B cell (primary cell): ENCODE measurements around the gene EEF1E1. TPM values are rescaled to one million over a fixed set of nuclear protein-coding genes. Genes with fewer than 3 reads are reported as not detected.

Experiments
- ATAC-seq: fragments of 200-7000 bp; cut with Tn5 transposase; one replicate; pipeline ENCODE4 v1.10.0; 2021; ENCODE audit warnings: low read depth, mild to moderate bottlenecking, moderate number of reproducible peaks, moderate library complexity
- CTCF ChIA-PET: fragments of 350-600 bp; sonication (Branson Sonifier 250); formaldehyde crosslinking; loops from one replicate; lab custom pipeline; 2021; ENCODE audit warnings: antibody characterized with exemption, inconsistent platforms; lab: Charles Lee
- POLR2A ChIA-PET: fragments of 350-600 bp; sonication (Branson Sonifier 250); formaldehyde crosslinking; loops from one replicate; lab custom pipeline; 2021; ENCODE audit warnings: antibody characterized with exemption; lab: Charles Lee
- DNase-seq: peaks from one replicate; pipeline ENCODE4 v3.0.0; 2013
- H2AFZ ChIP-seq: 2 replicates; pipeline ENCODE4 v1.6.1; 2012; ENCODE audit warnings: mild to moderate bottlenecking, low read depth, low read length; ENCODE audit not compliant: insufficient read depth, poor library complexity, severe bottlenecking
- H3K27ac ChIP-seq, 2 donors: 1 replicate in 1 of 2; 2 replicates in 1 of 2; pipeline ENCODE4 v1.5.1; 2012 to 2013; ENCODE audit warnings: low read length in 2 of 2, mild to moderate bottlenecking in 2 of 2, moderate library complexity in 1 of 2
- H3K27me3 ChIP-seq, 4 experiments: fragments of 200-600 bp in 1 of 4; sonication (generic) in 1 of 4; replicated peaks in 1 of 4; 1 replicate in 2 of 4; 2 replicates in 2 of 4; pipeline versions ENCODE4 v1.6.1 to v1.7.0; 2013 to 2016; ENCODE audit warnings: low read length in 3 of 4, mild to moderate bottlenecking in 2 of 4, mixed read lengths in 1 of 4, moderate library complexity in 1 of 4; ENCODE audit not compliant: insufficient read depth in 4 of 4, control insufficient read depth in 3 of 4; ENCODE audit errors: control extremely low read depth in 1 of 4
- H3K36me3 ChIP-seq, 2 experiments: replicated peaks in 1 of 2; 1 replicate in 1 of 2; 2 replicates in 1 of 2; pipeline versions ENCODE4 v1.6.1 to v1.7.1; 2013; ENCODE audit warnings: low read length in 1 of 2; ENCODE audit not compliant: insufficient read depth in 2 of 2, control insufficient read depth in 1 of 2; ENCODE audit errors: control extremely low read depth in 1 of 2, extremely low read depth in 1 of 2
- H3K4me1 ChIP-seq, 2 donors: fragments of 200-600 bp in 1 of 2; sonication (generic) in 1 of 2; 1 replicate in 1 of 2; 2 replicates in 1 of 2; pipeline versions ENCODE4 v1.5.1 to v1.6.1; 2013 to 2017; ENCODE audit warnings: low read length in 2 of 2; ENCODE audit not compliant: control insufficient read depth in 2 of 2, insufficient read depth in 2 of 2
- H3K4me2 ChIP-seq: replicated peaks from 2 replicates; pipeline ENCODE3; 2012; ENCODE audit warnings: mild to moderate bottlenecking, low read depth, low read length; ENCODE audit not compliant: poor library complexity, severe bottlenecking
- H3K4me3 ChIP-seq, 5 experiments: fragments of 200-600 bp in 1 of 5; sonication (generic) in 1 of 5; 1 replicate in 3 of 5; 2 replicates in 2 of 5; pipeline versions ENCODE4 v1.5.1 to v1.7.0; 2011 to 2016; ENCODE audit warnings: low read length in 4 of 5, mild to moderate bottlenecking in 4 of 5, low read depth in 2 of 5, control low read depth in 1 of 5, moderate library complexity in 1 of 5; ENCODE audit not compliant: insufficient read depth in 1 of 5; ENCODE audit errors: control extremely low read depth in 1 of 5, extremely low read depth in 1 of 5
- H3K79me2 ChIP-seq: fragments of 200-600 bp; sonication (generic); one replicate; pipeline ENCODE4 v1.6.0; 2016; ENCODE audit warnings: low read length; ENCODE audit not compliant: control insufficient read depth, insufficient read depth
- H3K9ac ChIP-seq: fragments of 200-600 bp; sonication (generic); 2 replicates; pipeline ENCODE4 v1.6.1; 2017; ENCODE audit warnings: mild to moderate bottlenecking, low read length, moderate library complexity
- H3K9me3 ChIP-seq, 3 donors: one replicate each; pipeline versions ENCODE4 v1.6.1 to v1.7.1; 2013; ENCODE audit warnings: low read length in 2 of 3; ENCODE audit not compliant: control insufficient read depth in 2 of 3, insufficient read depth in 1 of 3; ENCODE audit errors: control extremely low read depth in 1 of 3
- H4K20me1 ChIP-seq: 2 replicates; pipeline ENCODE4 v1.6.0; 2012; ENCODE audit warnings: mild to moderate bottlenecking, low read length; ENCODE audit not compliant: insufficient read depth, control insufficient read depth, poor library complexity, severe bottlenecking
- H3K27ac Mint-ChIP-seq: one replicate; pipeline ENCODE4 v1.8.0; 2021; ENCODE audit warnings: mixed read lengths
- H3K27me3 Mint-ChIP-seq: one replicate; pipeline ENCODE4 v1.8.0; 2021; ENCODE audit warnings: mixed read lengths
- H3K4me1 Mint-ChIP-seq: one replicate; pipeline ENCODE4 v1.8.0; 2021; ENCODE audit warnings: mixed read lengths
- H3K4me3 Mint-ChIP-seq: one replicate; pipeline ENCODE4 v1.8.0; 2021; ENCODE audit warnings: mixed read lengths
- H3K9me3 Mint-ChIP-seq: one replicate; pipeline ENCODE4 v1.8.0; 2022; ENCODE audit warnings: mixed read lengths; ENCODE audit not compliant: insufficient read depth
- CTCF ChIP-seq: fragments of 200-600 bp; IDR thresholded peaks from one replicate; pipeline ENCODE4 v1.8.0; 2022; ENCODE audit warnings: antibody characterized with exemption, mild to moderate bottlenecking
- EZH2 ChIP-seq: IDR thresholded peaks from 2 replicates; pipeline ENCODE4 v1.6.1; 2012; ENCODE audit warnings: borderline replicate concordance, low read depth, mild to moderate bottlenecking, moderate library complexity, low read length; ENCODE audit not compliant: insufficient read depth, poor library complexity, severe bottlenecking
- WGBS: methylation state at CpG from one replicate; pipeline ENCODE4 v1.1.5; 2013; ENCODE audit warnings: missing lambda C conversion rate; ENCODE audit not compliant: insufficient coverage; 5-methylcytosine and 5-hydroxymethylcytosine counted together
- intact Hi-C: fragments of 100-400 bp; cut with micrococcal nuclease; formaldehyde crosslinking; loops from one replicate; pipeline ENCODE4 v1.10.0; 2022
- polyA plus RNA-seq: library from polyadenylated mRNA; depleted of rRNA; stranded (reverse); fragments of >200 nt; gene quantifications from 2 replicates; pipeline ENCODE4 v1.2.3, GENCODE V29; 2012
- total RNA-seq, 2 donors: library from RNA; stranded (reverse); fragments of 120-200 nt in 1 of 2; gene quantifications; 1 replicate in 1 of 2; 2 replicates in 1 of 2; pipeline versions ENCODE4 v1.2.3 to v1.2.4, GENCODE V29; 2013 to 2022

EEF1E1 gene
- total and polyA plus RNA-seq, 2 donors (not counting 1 experiment from before 2014, with no cell fraction given) = 20.1 to 23.1 TPM

GRCh38 chr6:8130399-8130798 is 28.1 kb upstream of the EEF1E1 start:
- Mint-ChIP-seq H3K4me3 (no peak overlapping the region), H3K27ac (no peak overlapping the region), H3K9me3 (peaks cover 2% of the 10 kb centered on the region), H3K4me1 (no peaks in the 10 kb centered on the region), H3K27me3 (peaks cover 42% of the 10 kb centered on the region)
- H3K9me3 ChIP-seq = no peaks in the 10 kb centered on the region
- H3K36me3 ChIP-seq = no peaks in the 10 kb centered on the region
- no peak overlapping the region for H3K4me3 ChIP-seq
- no peak overlapping the region for H3K27ac ChIP-seq
- peaks cover 0 to 4% (median 1%) of the 10 kb centered on the region in 4 experiments for H3K27me3 ChIP-seq
- no peak overlapping the region for H3K4me2 ChIP-seq
- DNase-seq = no peak
- H3K79me2 ChIP-seq = no peaks in the 10 kb centered on the region
- TF ChIP-seq CTCF (no peak), EZH2 (no peak)
- no peak overlapping the region for H2AFZ ChIP-seq
- 8% methylated on average over 1 of the region's 5 CpGs for WGBS
- ATAC-seq = no peak
- intact Hi-C loops = no loop called here
- H3K9ac ChIP-seq = no peak overlapping the region
- POLR2A ChIA-PET = no interaction called here
- no peaks in the 10 kb centered on the region for H4K20me1 ChIP-seq
- H3K4me1 ChIP-seq = no peaks in the 10 kb centered on the region
- CTCF ChIA-PET = interaction anchor here (1.2 to 4.3 kb wide), 3 partner anchors 10 to 89 kb away, joined by 3 to 49 read pairs (median 3); no protein-coding TSS in a partner anchor

DNA sequence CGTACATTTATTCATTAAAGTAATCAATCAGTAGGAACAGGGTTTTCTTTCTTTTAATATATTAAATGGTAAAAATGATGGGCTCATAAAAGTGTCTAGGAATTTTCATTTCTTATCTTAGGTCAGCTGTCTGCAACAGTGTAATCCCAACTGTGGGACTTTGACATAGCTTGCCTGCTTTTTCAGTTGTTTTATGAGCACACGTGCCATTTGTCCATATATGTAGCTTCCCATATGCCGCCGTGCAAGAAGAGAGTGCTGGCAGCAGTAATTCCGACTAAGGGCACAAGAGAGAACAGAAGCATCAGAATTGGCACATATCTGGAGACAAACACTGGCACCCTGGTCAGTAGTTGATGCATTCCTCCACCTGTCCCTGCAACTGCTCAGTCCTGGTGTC is 20.9 kb upstream of the EEF1E1 start:
- Mint-ChIP-seq H3K9me3 (peaks cover 2% of the 10 kb centered on the region), H3K4me3 (no peak overlapping the region), H3K27ac (no peak overlapping the region), H3K4me1 (no peaks in the 10 kb centered on the region), H3K27me3 (peaks cover 39% of the 10 kb centered on the region)
- CTCF ChIA-PET = no interaction called here
- POLR2A ChIA-PET = no interaction called here
- Histone ChIP-seq H3K79me2 (no peaks in the 10 kb centered on the region), H2AFZ (no peak overlapping the region), H3K27me3 (peaks cover 0 to 4% (median 0%) of the 10 kb centered on the region in 4 experiments), H3K4me3 (no peak overlapping the region), H3K4me2 (no peak overlapping the region), H3K9me3 (no peaks in the 10 kb centered on the region), H3K36me3 (no peaks in the 10 kb centered on the region), H4K20me1 (no peaks in the 10 kb centered on the region), H3K4me1 (no peaks in the 10 kb centered on the region), H3K27ac (no peak overlapping the region), H3K9ac (no peak overlapping the region)
- DNase-seq (no peak), ATAC-seq (no peak)
- WGBS = 96% methylated on average over 4 of the region's 5 CpGs
- intact Hi-C loops = no loop called here
- TF ChIP-seq CTCF (no peak), EZH2 (no peak)
